C4-2B (cell line): ENCODE data around the gene ADRA1B.

Experiments
- H3K27ac ChIP-seq: fragments of 450-650 bp; 2 replicates; pipeline ENCODE4 v1.5.1; 2017
- CTCF ChIP-seq: fragments of 450-650 bp; conservative IDR thresholded peaks from 2 replicates; pipeline ENCODE4 v1.5.1; 2017; ENCODE audit warnings: mild to moderate bottlenecking
- ZFX ChIP-seq: fragments of 450-650 bp; IDR thresholded peaks from 2 replicates; pipeline ENCODE4 v1.6.1; 2017

The ADRA1B gene

GRCh38 chr5:159891371-159891770 is 24.9 kb upstream of the ADRA1B start:
- TF ChIP-seq CTCF (no peak), ZFX (no peak)
- no peak overlapping the region for H3K27ac ChIP-seq

GRCh38 chr5:159893040-159893695 is 23.1 kb upstream of the ADRA1B start:
- TF ChIP-seq ZFX (no peak), CTCF (no peak)
- H3K27ac ChIP-seq, result no peak overlapping the region

GRCh38 chr5:159894149-159894720 is 22.0 kb upstream of the ADRA1B start:
- H3K27ac ChIP-seq, result no peak overlapping the region
- TF ChIP-seq ZFX (no peak), CTCF (no peak)

- no peak for TF ChIP-seq CTCF
- TF ChIP-seq ZFX, result no peak
- no peak overlapping the region for H3K27ac ChIP-seq
Measured at GRCh38 chr5:159897786-159898393, 18.4 kb upstream of the ADRA1B start.

- H3K27ac ChIP-seq, result no peak overlapping the region
- TF ChIP-seq CTCF, result no peak
- TF ChIP-seq ZFX, result no peak
Measured at GRCh38 chr5:159899067-159900049, 16.9 kb upstream of the ADRA1B start.

GRCh38 chr5:159901308-159901707 is 15.0 kb upstream of the ADRA1B start:
- no peak for TF ChIP-seq ZFX
- TF ChIP-seq CTCF, result no peak

More at GRCh38 chr5:159901308-159901707, 15.0 kb upstream of the ADRA1B start:
- no peak overlapping the region for H3K27ac ChIP-seq
